Keratinocyte (primary cell): ENCODE measurements around the gene ULK4.

Source experiments
- CTCF ChIP-seq, 3 experiments: IDR thresholded peaks in 1 of 3; conservative IDR thresholded peaks in 1 of 3; optimal IDR thresholded peaks in 1 of 3; 2 replicates in 2 of 3; 3 replicates in 1 of 3; pipeline versions ENCODE3 to v1.5.1; 2011; ENCODE audit warnings: low read length in 3 of 3, mild to moderate bottlenecking in 3 of 3, moderate library complexity in 2 of 3, control low read depth in 1 of 3, inconsistent platforms in 1 of 3; ENCODE audit not compliant: insufficient read depth in 2 of 3; ENCODE audit errors: extremely low read depth in 1 of 3
- EZH2 ChIP-seq: IDR thresholded peaks from one replicate; pipeline ENCODE4 v1.6.1; 2012; ENCODE audit warnings: inconsistent platforms, mild to moderate bottlenecking, low read length, moderate library complexity

DNA sequence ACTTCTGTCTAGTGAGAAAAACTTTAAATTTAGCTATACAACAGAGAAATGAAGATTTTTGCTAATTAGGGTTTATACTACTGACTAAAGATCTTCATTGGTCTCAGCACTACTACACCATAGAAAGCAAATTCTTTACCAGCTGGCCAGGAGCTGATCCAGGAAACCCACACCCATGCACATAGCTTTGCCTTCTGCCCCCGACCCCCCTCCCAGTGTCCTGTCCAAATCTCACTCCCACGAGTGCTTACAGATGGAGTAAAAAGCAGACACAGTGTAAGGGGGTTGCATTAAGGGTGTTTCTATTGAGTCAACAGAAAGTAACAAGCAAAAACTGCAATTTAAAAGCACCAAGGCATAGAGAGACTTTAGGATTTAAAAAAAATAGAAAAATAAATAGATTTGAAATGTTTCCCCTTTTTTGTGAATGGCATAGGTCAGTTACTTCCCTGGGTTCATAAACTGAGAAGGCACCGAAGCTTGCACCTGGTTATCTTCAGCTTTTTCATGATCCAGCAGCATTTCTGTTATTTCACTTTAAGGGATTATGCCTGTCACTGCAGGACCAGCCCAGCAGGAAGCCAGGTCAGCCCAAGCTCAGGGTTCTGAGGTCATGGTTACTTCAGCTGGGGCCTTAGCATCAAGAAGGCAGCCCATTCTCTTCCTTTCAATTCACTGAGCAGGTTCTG lies 638.3 kb downstream of the ULK4 start:
- TF ChIP-seq CTCF (optimal IDR thresholded peaks at IDR 0.05 in 1 of 3, IDR thresholded peaks at IDR 0.05 in 1 of 3, conservative IDR thresholded peaks at IDR 0.05 in 1 of 3; ENCODE audit: extremely low read depth in 1 of 3, insufficient read depth in 2 of 3, low read length in 3 of 3) (no peak), EZH2 (no peak)
